Mesothelial cell of epicardium (in vitro differentiated cells): ENCODE data around the gene RNF213. TPM values are rescaled to one million over a fixed set of nuclear protein-coding genes. Genes with fewer than 3 reads are reported as not detected.

Source experiments
- DNase-seq, 2 experiments: peaks; one replicate each; pipeline ENCODE4 v3.0.0; 2021; ENCODE audit warnings: low spot score in 2 of 2; ENCODE audit not compliant: unreplicated experiment in 2 of 2
- H3K27ac Mint-ChIP-seq: 2 replicates; pipeline ENCODE4 v1.8.0; 2021; ENCODE audit warnings: mixed read lengths
- H3K27me3 Mint-ChIP-seq: 2 replicates; pipeline ENCODE4 v1.8.0; 2021; ENCODE audit warnings: low read depth, mixed read lengths
- H3K36me3 Mint-ChIP-seq: 2 replicates; pipeline ENCODE4 v1.8.0; 2021; ENCODE audit warnings: mixed read lengths
- H3K4me1 Mint-ChIP-seq: 2 replicates; pipeline ENCODE4 v1.8.0; 2021; ENCODE audit warnings: mixed read lengths
- H3K4me3 Mint-ChIP-seq: 2 replicates; pipeline ENCODE4 v1.8.0; 2021; ENCODE audit warnings: mild to moderate bottlenecking, moderate library complexity, mixed read lengths
- H3K9me3 Mint-ChIP-seq: 2 replicates; pipeline ENCODE4 v1.8.0; 2021; ENCODE audit warnings: mixed read lengths
- total RNA-seq: library from RNA; stranded (reverse); gene quantifications from 3 replicates; pipeline ENCODE4 v1.2.1, GENCODE V29; 2021
- TF ChIP-seq, protein P1 (sequence below): fragments of 200-600 bp; sonication (generic); IDR thresholded peaks from one replicate; pipeline ENCODE4 v1.5.0; 2021; ENCODE audit warnings: antibody characterized with exemption; ENCODE audit not compliant: unreplicated experiment

RNF213 gene
- total RNA-seq, 1 donor from 2014 or later, result 76.7 TPM

DNA sequence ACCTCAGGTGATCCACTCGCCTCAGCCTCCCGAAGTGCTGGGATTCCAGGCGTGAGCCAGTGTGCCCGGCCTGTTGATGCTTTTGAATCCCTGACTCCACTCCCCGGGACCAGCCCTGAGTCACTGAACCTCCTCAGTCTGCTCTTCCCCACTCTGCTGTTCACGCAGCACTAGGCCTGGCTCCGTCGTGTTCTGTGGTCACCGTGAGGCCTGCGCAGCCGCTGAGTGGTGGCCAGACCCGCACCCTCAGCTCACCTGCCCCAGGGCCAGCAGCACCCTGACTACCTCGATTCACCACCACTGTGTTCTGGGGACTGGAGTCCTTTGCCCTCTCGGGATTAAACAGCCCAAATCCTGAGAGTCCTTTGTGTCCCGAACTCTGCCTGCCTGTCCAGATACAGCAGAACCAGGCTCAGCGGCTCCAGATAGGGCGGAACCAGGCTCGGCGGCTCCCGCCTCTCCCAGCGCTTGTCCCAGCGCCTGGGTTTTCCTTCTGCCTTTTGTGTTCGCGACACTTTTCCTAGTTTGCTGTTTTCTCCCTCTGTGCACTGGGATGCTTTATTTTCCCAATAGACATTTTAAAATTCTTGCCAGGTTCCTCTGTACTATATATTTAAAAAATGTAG lies 95.7 kb downstream of the RNF213 start:
- no peaks in the 10 kb centered on the region for H3K9me3 Mint-ChIP-seq
- H3K27me3 Mint-ChIP-seq, result no peaks in the 10 kb centered on the region
- no peaks in the 10 kb centered on the region for H3K4me1 Mint-ChIP-seq
- peaks cover 43% of the 10 kb centered on the region for H3K36me3 Mint-ChIP-seq
- no peak overlapping the region for H3K27ac Mint-ChIP-seq
- no peak overlapping the region for H3K4me3 Mint-ChIP-seq
- TF ChIP-seq, protein P1, sequence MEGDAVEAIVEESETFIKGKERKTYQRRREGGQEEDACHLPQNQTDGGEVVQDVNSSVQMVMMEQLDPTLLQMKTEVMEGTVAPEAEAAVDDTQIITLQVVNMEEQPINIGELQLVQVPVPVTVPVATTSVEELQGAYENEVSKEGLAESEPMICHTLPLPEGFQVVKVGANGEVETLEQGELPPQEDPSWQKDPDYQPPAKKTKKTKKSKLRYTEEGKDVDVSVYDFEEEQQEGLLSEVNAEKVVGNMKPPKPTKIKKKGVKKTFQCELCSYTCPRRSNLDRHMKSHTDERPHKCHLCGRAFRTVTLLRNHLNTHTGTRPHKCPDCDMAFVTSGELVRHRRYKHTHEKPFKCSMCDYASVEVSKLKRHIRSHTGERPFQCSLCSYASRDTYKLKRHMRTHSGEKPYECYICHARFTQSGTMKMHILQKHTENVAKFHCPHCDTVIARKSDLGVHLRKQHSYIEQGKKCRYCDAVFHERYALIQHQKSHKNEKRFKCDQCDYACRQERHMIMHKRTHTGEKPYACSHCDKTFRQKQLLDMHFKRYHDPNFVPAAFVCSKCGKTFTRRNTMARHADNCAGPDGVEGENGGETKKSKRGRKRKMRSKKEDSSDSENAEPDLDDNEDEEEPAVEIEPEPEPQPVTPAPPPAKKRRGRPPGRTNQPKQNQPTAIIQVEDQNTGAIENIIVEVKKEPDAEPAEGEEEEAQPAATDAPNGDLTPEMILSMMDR, result no peak
- no peak for DNase-seq

DNA sequence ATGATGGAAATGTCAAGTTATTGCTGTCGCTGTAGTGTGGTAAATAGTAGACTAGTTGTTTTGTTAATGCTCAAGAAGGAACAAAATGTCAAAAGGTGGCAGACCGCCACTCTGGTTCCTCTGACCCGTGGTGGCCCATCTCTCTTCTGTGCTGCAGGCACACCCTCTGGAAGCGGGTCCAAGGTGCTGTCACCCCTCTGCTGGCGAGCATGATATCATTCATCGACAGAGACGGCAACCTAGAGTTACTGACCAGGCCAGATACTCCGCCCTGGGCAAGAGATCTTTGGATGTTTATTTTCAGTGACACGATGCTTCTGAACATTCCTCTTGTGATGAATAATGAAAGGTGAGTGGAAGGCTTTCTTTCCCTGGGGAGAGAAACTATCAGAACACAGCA lies 97.5 kb downstream of the RNF213 start:
- H3K36me3 Mint-ChIP-seq, result peaks cover 43% of the 10 kb centered on the region
- no peaks in the 10 kb centered on the region for H3K9me3 Mint-ChIP-seq
- DNase-seq, result no peak
- no peaks in the 10 kb centered on the region for H3K27me3 Mint-ChIP-seq
- no peak overlapping the region for H3K27ac Mint-ChIP-seq
- H3K4me3 Mint-ChIP-seq, result no peak overlapping the region
- H3K4me1 Mint-ChIP-seq, result no peaks in the 10 kb centered on the region
- TF ChIP-seq, protein P1, result no peak

DNA sequence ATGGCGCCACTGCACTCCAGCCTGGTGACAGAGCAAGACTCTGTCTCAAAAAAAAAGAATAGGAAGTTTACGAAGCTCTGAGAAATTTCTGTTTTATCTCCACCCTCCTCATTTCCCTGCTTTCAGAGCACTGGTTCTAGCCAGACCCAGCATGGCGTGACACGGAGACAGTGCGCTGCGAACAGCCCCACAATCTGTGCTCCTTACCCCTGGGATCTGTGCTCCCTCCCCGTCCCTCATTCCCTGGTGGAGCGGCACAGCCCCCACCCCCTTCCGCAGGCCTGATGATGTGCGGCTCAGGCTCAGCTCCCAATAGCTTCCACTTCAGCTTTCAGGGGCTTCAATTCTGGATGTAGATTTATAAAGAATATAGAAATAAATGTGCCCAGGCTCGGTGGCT lies 98.2 kb downstream of the RNF213 start:
- no peaks in the 10 kb centered on the region for H3K27me3 Mint-ChIP-seq
- H3K9me3 Mint-ChIP-seq, result no peaks in the 10 kb centered on the region
- DNase-seq, result no peak
- no peak overlapping the region for H3K4me3 Mint-ChIP-seq
- peaks cover 42% of the 10 kb centered on the region for H3K36me3 Mint-ChIP-seq
- TF ChIP-seq, protein P1, result no peak
- H3K27ac Mint-ChIP-seq, result no peak overlapping the region
- H3K4me1 Mint-ChIP-seq, result no peaks in the 10 kb centered on the region

DNA sequence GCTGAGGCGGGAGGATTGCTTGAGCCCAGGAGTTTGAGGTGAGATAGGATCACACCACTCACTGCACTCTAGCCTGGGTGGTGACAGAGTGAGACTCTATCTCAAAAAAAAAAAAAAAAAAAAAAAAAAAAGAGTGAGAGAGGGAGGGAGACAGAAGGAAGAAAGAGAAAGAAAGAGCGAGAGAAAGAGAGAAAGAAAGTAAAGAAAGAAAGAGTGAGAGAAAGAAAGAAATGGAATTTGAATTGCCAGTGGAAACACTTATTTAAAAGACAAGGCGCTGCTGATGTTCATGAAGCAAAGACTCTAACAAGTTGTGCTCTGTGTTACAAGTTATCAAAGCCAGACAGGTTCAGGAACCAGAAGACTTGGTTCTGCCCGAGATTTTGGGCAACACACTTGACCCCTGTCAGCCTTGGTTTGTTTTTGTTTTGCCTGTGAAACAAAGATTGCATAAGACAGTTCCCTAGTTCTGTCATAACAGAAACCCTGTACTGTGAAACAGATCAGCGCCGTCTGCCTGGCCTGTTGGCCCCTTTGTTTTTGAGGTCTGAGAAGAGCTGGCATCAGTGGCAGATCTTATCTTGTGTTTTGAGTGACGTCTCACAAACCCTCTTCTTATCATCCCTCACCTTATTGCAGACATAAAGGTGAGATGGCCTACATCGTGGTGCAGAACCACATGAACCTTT lies 98.9 kb downstream of the RNF213 start:
- Mint-ChIP-seq H3K27me3 (no peaks in the 10 kb centered on the region), H3K4me3 (no peak overlapping the region), H3K27ac (no peak overlapping the region), H3K9me3 (no peaks in the 10 kb centered on the region), H3K4me1 (no peaks in the 10 kb centered on the region), H3K36me3 (peaks cover 43% of the 10 kb centered on the region)
- TF ChIP-seq, protein P1, result no peak
- DNase-seq, result no peak

DNA sequence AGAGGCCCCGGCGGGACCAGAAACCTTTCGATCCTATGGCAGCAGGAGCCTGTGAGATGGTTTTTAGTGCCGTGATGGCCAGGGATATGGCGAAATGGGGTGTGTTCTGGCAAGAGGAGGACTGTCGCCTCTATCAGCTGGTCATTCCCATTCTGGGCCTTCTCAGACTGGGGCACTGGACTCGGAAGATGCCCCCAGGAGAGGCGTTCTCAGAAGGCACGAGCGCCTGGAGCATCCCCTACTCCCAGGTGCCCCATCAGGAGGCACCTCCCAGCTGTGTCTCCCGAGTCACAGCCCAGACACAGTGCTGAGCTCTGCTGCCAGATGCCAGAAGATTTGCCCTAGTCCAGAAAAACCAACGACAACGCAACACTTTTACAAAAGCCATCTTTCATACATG lies 99.7 kb downstream of the RNF213 start:
- H3K9me3 Mint-ChIP-seq, result no peaks in the 10 kb centered on the region
- H3K4me3 Mint-ChIP-seq, result no peak overlapping the region
- TF ChIP-seq, protein P1, result no peak
- DNase-seq, result no peak
- peaks cover 43% of the 10 kb centered on the region for H3K36me3 Mint-ChIP-seq
- no peak overlapping the region for H3K27ac Mint-ChIP-seq
- no peaks in the 10 kb centered on the region for H3K4me1 Mint-ChIP-seq
- H3K27me3 Mint-ChIP-seq, result no peaks in the 10 kb centered on the region
